ENCODE measurements around the gene XYLB.

- TF ChIP-seq CTCF (IDR thresholded peaks at IDR 0.05) (no peak), NRF1 (IDR thresholded peaks at IDR 0.05; ENCODE audit: low read depth, low read length) (no peak), POLR2AphosphoS5 (IDR thresholded peaks at IDR 0.05; ENCODE audit: low read depth, low read length) (no peak), USF2 (IDR thresholded peaks at IDR 0.05; ENCODE audit: borderline replicate concordance, low read depth, low read length) (no peak), MAX (IDR thresholded peaks at IDR 0.05; ENCODE audit: low read depth) (no peak), SMC3 (IDR thresholded peaks at IDR 0.05; ENCODE audit: low read depth, low read length) (no peak)
Observed at GRCh38 chr3:38383156-38383875, 36.7 kb downstream of the XYLB start.
